GM23248 (cell line): ENCODE measurements around the gene GPR176.

Experiments
- EZH2 ChIP-seq: fragments of 200-600 bp; sonication (generic); IDR thresholded peaks from 2 replicates; pipeline ENCODE4 v1.6.1; 2018; ENCODE audit warnings: antibody characterized with exemption, mild to moderate bottlenecking; ENCODE audit not compliant: insufficient read depth, poor library complexity, severe bottlenecking
- EZH2phosphoT487 ChIP-seq: fragments of 200-600 bp; sonication (generic); IDR thresholded peaks from 2 replicates; pipeline ENCODE4 v1.6.1; 2018; ENCODE audit warnings: antibody characterized with exemption, moderate library complexity, mild to moderate bottlenecking, low read depth; ENCODE audit not compliant: insufficient read depth

- TF ChIP-seq EZH2phosphoT487 (no peak), EZH2 (no peak)
Observed at GRCh38 chr15:39851500-39852092, 68.5 kb downstream of the GPR176 start.
